Measurements from ENCODE around the gene ADM5. TPM values are rescaled to one million over a fixed set of nuclear protein-coding genes. Genes with fewer than 3 reads are reported as not detected.
A peak's percentile ranks its signal among the peaks of the same experiment; 100 is the strongest.

ADM5 gene
- polyA plus RNA-seq, 10 donors: 0.47 to 1.4 (median 0.93) TPM

DNA sequence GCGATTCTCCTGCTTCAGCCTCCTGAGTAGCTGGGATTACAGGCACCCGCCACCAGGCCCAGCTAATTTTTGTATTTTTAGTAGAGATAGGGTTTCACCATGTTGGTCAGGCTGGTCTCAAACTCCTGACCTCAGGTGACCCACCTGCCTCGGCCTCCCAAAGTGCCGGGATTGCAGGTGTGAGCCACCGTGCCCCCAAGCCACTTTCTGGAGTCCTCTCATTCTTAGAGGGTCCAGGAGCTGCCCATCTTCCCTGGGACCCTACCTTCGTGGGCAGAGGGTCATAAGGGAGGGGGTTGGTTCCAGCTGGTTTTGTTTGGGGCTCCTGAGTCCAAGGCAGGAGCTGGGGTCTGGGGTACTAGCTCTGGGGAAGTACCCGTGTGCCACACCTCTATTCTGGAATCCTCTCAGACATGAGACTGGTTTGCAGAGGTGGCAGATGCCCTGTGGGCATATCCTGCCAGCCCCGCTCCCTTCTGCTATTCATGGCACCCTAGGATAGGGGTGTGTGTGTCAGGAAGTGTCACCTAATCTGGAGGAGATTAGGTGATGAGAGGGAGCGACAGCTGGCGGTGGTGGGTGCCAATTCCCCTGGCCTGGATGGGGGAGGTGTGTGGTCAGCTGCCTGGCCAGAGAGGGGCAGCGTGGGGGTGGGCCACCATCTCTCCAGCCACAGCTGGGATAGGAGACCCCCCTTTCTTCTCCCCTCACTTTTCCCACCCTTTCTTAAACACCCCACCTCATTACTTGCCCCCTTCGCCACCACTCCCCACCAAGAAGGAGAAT lies 10.2 kb upstream of the ADM5 start:
- DNase-seq: peak; percentile 49 to 57 (median 55)

DNA sequence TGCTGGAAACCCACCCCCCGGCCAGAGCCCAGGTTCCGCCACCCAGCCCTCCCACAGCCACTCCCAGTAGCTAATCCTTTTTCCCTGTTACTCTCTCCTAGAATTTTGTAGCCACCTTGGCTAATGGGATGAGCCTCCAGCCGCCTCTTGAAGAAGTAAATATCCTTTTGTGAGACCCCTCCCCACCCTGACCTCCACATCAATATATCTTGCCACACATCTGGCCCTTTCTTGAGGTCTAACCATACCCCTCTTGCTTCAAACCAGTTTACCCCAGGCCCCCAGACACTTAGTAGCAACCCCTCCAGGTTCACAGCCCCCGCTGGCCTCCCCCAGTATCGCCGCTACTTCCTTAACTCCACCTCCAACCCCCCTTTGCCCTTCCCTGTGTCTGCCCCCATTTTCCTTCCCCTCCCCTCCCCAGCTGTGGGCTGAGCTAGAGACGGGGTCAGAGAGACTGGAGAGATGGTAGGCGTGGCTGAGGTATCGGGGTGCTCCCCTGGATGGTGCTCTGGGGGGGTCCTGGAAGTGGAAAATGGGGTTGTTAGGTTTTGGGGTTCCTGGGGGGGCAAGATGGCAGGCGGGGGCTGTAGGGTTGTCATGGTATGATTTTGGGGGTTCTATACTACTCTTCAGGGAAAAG lies 9.5 kb upstream of the ADM5 start:
- no peak for DNase-seq

DNA sequence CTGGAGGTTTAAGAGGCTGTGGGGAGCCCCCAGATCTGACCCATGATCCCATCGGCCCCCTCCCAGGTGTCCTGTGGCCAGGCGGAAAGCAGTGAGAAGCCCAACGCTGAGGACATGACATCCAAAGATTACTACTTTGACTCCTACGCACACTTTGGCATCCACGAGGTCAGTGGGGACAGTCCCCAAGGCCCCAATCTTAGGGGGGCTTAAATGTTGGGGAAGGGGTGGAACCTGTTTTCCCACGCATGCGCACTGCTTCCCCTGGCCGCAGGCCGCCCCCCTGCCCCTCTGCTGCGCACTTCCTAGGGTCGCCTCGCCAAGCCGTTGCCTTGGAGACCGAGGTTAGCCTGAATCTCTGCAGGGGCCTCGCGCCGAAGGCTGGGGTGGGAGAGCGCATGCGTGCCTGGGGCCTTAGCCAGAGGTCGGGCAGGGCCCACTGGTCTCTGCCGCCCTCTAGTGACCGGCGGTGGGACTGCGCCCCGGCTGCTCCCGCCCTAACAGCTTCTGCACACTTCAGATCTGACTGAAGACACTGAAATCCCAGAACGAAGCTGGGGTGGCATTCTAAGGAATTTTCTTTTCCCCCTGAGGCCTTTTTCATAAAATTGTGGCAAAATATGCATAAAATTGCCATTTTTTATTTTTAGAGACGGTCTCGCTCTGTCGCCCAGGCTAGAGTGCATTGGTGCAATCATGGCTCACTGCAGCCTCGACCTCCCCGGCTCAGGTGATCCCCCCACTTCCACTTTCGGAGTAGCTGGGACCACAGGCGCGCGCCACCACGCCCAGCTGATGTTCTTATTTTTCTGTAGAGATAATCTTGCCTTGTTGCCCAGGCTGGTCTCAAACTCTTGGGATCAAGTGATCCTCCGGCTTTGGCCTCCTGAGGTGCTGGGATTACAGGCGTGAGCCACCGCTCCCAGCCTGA lies 8.7 kb upstream of the ADM5 start:
- peak; percentile 83 to 97 (median 95) for DNase-seq

DNA sequence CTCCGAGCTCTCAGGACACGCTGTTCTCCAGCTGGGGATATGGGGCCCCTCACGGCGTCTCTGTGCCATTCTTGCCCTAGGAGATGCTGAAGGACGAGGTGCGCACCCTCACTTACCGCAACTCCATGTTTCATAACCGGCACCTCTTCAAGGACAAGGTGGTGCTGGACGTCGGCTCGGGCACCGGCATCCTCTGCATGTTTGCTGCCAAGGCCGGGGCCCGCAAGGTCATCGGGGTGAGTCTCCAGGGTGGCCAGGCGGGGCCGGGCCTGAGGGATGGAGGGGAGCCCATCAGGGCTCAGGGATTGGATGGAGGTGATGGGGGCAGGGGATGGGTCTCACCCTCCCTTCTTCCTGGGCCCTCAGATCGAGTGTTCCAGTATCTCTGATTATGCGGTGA lies 7.6 kb upstream of the ADM5 start:
- DNase-seq: no peak

DNA sequence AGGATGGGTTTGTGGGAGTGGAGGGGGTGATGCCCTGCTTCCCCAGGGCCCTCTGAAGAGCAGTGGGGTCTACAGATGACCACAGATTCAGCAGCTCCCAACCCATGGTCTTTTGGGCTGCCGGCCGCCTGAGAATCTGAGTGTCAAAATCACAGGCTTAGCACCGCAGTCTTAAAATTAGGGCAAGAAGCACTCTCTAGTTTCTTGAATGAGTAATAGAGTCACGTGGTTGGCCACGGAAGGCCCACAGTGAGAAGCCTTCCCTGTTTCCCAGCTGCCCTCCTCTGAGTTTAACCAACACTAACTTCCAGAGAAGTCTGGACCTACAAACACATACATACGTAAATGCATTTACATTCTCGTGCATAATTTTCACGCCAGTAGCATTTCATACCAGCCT lies 7.1 kb upstream of the ADM5 start:
- DNase-seq: no peak

DNA sequence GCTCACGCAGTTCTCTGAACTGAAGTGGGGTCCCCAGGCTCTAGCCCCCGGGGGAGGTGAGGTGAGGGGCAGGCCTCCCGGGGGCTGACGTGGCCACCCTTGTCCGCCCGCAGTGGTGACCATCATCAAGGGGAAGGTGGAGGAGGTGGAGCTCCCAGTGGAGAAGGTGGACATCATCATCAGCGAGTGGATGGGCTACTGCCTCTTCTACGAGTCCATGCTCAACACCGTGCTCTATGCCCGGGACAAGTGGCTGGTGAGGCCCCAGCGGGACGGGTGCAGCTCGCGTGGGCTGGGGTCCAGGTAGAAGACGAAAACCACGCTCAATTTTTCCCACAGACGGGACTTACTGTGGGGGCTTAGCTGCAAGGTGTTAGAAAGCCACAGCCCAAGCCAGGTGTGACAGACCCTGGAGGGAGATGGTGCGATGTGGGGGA lies 5.6 kb upstream of the ADM5 start:
- no peak for DNase-seq

DNA sequence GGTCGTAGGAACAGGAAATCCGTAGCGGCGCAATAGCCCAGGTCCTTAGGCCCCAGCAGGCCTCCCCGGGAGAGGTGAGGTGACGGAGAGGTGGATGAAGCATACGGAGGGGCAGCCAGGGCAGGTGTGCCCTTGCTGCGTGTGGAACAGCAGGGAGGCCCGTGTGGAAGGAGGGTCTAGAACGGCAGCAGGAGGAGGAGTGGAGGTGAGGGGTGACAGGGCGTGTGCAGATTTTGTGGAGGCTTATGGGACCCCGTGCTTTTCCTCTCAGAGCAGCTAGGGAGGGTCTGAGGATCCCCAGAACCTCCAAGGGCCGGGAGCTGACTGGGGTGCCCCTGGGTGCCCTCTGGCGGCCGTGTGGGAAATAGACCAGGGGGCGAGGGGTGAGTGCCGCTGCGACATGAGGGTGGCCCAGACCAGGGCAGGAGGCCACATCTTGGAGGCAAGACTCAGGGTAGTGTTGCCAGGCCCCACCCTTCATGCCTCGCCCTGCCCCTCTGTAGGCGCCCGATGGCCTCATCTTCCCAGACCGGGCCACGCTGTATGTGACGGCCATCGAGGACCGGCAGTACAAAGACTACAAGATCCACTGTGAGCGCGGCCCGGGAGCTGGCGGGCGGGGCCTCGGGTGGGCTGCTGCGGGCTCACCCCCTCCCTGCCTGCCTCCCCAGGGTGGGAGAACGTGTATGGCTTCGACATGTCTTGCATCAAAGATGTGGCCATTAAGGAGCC lies 5.0 kb upstream of the ADM5 start:
- no peak for DNase-seq

DNA sequence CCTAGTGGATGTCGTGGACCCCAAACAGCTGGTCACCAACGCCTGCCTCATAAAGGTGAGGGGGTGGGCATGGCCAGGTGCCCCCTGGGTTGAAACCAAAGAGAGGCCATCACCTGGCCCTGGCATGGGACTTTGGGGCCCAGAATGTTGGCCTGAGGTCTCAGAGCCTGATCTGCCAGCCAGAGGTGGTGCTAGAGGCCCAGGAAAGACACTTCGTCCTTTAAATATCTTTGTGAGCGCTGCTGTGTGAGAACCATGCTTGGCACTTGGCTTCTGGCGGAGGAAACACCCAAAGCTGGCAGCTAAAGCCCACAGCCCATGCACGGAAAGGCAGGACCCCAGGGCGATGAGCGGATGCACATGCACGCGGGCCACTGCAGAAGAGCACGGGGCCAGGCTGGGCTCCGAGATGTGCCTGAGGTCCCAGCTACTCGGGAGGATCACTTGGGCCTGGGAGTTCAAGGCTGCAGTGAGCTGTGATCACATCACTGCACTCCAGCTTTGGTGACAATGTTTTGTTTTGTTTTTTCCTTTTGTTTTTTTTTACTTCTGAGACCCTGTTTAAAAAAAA lies 4.3 kb upstream of the ADM5 start:
- DNase-seq: no peak

DNA sequence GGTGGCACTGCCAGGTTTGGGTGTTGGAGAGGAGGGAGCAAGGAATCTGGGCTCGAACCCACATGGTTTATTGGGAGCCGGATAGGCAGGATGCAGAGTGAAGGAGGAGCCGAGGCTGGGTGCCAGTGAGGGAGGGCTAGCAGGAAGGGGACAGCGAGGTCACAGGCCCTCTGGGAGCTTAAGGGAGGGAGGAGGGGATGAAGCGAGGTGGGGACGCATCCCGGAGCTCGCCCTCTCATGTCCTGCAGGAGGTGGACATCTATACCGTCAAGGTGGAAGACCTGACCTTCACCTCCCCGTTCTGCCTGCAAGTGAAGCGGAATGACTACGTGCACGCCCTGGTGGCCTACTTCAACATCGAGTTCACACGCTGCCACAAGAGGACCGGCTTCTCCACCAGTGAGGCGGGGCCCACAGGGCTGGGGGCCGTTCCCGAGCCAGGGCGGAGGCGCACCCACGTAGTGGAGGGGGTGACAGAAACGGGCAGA lies 3.5 kb upstream of the ADM5 start:
- no peak for DNase-seq

DNA sequence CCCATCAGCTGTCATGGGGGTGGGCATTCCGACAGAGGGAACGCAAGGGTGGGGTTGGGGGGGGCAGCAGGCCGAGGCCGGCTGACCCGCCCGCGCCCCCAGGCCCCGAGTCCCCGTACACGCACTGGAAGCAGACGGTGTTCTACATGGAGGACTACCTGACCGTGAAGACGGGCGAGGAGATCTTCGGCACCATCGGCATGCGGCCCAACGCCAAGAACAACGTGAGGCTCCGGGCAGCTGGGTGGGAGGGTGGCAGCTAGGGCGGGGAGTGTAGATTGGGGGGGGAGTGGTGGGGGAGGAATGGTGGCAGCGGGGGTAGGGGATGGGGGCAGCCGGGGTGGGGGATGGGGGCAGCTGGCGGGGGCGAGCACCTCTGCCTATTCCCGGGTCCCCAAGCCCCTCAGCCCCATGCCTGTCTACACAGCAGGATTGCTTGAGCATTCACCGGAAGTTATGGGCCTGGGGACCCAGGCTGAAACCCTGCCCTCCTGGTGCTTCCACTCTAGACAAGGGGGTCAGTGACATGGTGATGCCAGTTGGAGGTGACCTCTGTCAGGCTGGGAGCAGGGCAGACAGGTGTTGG lies 2.8 kb upstream of the ADM5 start:
- DNase-seq: no peak

DNA sequence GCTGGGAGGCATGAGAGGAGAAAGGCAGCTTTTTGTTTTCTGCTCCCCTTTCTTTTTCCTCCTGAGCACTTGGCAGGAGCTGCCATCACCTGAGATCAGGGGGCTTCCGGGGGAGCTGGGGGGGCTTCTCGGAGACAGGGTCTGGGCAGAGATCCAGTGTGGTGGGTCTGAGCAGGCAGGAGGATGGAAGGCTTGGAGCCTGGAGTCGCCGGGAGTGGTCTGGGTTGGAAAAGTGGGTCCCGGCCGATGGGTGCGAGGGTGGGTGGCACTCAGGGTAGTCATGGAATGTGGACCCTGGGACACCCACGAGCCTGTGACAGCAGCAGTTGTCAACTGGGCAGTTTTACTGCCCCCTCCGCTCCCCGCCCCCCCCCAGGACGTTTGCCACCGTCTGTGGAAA lies 2.2 kb upstream of the ADM5 start:
- DNase-seq: no peak

DNA sequence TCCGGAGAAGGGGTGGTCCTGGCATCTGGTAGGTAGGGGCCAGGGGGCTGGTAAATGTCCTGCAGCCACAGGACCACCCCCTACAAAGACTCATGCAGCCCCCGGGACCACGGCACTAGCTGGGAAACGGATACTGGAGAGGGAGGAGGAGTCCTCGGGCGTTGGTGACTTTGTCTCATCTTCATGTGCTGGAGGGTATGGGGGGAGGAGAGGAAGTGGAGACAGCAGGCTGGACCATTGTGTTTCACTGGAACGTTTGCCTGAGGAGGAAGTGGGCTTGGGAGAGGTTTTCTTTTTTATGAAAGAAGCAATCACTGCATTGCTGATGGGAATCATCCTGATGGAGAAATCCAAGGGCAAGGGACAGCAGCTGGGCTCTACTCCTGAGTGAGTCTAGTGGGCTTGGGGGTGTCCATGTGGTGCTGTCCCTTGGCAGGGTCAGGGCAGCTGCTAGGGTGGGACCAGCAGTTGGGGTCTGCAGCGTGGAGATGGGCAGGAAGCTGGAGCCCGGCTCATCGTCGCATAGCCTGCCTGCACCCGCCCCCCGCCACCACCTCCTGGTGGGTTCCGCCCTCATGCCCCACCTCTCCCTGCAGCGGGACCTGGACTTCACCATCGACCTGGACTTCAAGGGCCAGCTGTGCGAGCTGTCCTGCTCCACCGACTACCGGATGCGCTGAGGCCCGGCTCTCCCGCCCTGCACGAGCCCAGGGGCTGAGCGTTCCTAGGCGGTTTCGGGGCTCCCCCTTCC lies 1.7 kb upstream of the ADM5 start:
- DNase-seq: peak in 1 of 3 donors; percentile 45

DNA sequence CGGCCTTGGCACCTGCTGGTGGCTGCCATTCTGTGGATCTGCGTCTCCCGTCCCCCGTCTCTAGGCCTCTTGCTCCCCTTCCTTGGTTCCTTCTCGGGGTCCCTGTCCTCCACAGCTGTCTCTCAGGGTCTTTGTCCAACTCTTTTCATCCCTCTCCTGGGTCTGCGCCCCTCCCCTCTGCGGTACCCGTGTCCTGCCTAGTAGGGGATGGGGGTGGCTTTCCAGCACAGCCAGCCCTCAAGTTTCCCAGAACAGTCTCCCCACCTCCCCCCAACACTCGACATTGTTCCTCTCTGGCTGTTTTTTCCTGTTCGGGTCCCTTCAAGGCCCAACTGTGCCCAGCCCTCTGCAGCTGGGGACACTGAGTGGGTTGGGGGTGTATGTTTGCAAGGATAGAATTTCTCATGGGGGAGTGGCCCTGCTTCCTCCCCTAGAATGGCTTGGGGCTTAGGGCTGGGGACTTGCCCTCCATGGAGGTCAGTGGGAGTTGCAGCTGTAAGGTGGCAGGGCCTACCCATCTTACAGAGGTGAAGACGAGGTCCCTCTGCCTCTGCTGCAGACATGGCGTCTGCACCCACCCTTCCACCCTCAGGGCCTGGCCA lies 762 bp upstream of the ADM5 start:
- no peak for DNase-seq

DNA sequence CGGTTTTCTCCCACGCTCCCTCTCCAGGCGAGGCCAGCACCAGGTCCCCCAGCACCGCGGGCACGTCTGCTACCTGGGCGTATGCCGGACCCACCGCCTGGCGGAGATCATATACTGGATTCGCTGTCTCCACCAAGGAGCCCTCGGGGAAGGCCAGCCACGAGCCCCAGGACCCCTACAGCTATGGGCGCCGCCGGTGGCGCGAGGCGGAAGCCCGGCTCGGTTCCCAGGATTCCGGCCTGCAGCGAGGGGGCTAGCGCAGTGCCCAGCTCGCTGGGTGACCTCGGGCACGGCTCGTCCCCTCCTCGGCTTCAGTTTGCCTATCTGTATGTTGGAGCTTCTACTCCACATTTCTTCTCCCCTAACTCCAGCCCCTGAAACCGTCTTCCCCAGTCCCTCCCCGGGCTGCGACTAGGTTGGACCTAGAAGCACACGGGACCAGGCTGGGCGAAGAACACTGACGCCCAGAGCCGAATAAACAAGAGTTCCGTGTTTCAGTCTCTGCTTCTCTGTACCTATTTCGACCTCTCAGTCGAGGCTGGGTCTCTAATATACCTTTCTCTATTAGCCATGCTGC lies 773 bp downstream of the ADM5 start:
- no peak for DNase-seq

DNA sequence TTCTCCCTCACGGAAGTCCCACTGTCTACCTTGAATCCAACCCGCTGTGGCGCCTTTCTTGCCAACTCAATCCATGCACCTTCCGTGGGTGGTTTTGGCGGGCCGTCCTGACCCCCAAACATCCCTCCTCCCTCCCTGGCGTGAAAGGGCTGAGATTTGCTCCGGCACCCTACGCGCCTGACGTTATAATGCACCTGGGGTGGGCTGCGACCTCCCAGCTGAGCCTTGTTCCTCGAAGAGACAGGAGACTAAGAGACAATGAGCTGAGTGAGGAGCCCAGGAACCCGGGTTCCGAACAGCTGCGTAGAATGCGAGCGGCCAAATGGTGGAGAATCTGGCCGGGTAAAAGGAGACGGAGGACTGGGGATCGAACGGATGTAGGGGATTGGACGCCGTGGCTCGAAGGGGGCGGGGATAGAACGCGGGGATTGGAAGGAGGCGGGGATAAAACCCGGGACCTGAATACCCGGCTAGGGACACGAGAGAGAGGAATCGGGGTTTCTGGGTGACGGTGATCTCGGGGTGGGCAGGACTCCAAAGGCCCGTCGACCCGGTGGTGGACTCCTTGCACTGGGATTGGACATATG lies 1.4 kb downstream of the ADM5 start, which contains the start of gene CPT1C:
Gene CPT1C, plus strand, starts transcription at position 461 of the 587 bp plus-strand sequence. CDS start 1,137 bp downstream, outside the sequence.
- DNase-seq: peak; percentile 71 to 91 (median 74)

DNA sequence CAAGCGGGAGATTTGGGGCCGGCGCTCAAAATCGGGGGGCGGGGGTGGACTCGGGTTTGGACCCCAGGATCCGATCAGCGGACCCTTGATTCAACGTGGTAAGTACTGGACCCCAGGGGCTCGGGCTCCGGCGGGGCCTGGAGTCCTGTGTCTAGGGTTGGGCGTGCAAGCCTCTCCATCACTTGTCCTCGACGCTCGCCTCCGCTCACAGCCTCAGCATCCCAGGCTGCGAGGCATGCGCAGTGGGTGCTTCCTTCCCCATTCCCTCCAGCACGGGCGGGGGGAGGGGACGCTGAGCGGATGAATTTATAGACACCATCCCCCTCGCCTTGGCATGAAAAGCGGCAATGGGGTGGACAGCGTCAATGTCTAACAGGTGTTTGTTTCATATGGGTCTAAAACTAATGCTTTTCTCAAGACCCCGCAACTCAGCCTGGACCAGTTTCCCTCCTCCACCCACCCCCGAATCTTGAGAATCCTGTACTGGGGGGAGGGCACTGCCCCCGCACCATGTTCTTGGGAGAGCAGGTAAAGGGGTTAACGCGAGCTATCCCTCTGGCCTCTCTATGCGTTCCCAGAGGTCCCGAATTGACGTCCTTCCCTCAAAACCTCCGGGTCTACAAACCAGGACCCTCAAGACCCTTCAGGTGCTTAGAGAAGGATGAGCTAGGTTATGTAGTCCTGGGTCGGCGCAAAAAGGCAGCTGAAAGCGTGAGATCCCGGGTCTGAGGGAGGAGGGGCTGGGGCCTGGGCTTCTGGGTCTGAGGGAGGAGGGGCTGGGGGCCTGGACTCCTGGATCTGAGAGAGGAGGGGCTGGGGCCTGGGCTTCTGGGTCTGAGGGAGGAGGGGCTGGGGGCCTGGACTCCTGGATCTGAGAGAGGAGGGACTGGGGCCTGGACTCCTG lies 2.1 kb downstream of the ADM5 start:
- DNase-seq: peak; percentile 68 to 89 (median 79)

DNA sequence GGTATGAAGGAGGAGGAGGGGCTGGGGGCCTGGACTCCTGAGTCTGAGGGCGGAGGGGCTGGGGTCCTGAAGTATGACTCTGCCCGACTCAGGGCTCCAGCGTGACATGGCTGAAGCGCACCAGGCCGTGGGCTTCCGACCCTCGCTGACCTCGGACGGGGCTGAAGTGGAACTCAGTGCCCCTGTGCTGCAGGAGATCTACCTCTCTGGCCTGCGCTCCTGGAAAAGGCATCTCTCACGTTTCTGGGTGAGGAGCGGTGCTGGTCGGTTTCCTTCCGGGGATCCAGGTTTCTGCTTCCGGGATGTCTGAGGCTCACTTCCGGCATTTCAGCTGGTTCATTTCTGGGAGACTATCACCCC lies 2.7 kb downstream of the ADM5 start:
- no peak for DNase-seq

DNA sequence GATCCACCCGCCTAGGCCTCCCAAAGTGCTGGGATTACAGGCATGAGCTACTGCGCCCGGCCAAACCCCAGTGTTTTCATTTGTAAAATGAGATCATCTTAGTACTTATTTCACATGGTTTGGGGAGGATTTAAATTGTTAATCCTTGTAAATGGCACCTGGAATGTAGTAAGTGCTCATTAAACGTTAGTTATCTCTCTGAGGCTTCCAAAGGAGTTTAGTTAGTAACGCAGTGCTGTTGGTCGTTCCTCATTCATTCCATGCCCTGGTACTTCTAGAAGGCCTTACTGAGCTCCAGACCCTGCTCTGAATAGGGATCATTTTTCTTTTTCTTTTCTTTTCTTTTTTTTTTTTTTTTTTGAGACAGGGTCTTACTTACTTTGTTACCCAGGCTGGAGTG lies 6.7 kb downstream of the ADM5 start:
- DNase-seq: no peak
